Measurements from ENCODE around the gene NPDC1.
"Not testable (repeated sequence)": the region's sequence is repeated elsewhere in the genome, so short reads cannot be mapped to it uniquely, and the experiment has no call there.

NPDC1 gene

DNA sequence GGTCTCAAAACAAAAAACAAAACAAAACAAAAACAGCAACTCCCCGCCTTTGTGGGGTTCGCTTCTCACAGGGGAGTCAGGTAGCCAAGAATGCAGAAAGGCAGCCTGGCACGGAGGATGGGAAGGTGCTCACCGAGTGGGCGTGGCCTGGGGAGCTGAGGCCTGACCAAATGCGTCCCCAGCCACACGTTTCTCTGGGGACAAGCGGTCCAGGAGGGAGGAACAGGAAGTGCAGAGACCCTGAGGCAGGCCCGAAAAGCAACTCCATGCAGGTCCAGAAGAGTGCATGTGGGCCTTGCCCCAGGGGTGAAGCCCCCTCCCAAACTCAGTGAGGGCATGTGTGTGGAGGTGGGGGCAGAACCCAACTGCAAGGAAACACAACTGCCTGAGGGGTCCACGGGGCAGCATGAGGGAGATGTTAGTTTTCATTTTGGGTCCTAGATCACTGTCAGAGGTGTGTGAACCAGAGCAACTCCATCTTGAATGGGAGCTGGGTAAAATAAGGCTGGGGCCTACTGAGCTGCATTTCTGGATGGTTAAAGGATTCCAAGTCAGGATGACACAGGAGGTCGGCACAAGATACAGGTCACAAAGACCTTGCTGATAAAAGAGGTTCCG, 28.8 kb upstream of the NPDC1 start:
- DNase-seq (ENCODE audit: low read depth) = no peak

DNA sequence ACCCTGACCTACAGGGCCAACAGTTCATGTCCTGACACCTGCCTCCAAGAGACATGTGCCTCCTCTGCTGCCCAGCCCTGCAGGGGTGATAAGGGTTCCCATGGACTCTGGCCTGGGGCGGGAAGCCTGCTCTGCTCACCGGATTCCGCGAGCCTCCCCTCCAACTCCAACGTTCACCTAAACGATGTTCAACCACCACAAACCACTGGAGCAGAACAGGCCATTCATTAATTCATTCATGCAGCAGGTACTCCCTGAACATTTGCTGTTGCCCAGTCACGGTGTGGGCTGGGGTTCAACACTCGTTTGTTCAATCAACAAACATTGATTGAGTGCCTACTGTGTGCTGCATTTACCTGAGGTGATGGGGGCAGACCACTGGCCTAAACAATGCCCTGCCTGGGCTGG, 28.0 kb upstream of the NPDC1 start:
- no peak for DNase-seq (ENCODE audit: low read depth)

- DNase-seq (ENCODE audit: low read depth) = no peak
Observed at GRCh38 chr9:137071282-137071681, 25.3 kb upstream of the NPDC1 start.

- no peak for DNase-seq (ENCODE audit: low read depth)
Observed at GRCh38 chr9:137070906-137071275, 24.9 kb upstream of the NPDC1 start.

- DNase-seq (ENCODE audit: low read depth) = peak; percentile 80
Observed at GRCh38 chr9:137070201-137070905, 24.4 kb upstream of the NPDC1 start, which contains the start of gene SAPCD2. TSS of gene SAPCD2 (minus strand) at chr9:137070557. CDS start at chr9:137070460, 97 bp downstream.

GRCh38 chr9:137069508-137070091, 23.6 kb upstream of the NPDC1 start:
- no peak for DNase-seq (ENCODE audit: low read depth)

GRCh38 chr9:137068539-137069507, 22.8 kb upstream of the NPDC1 start:
- no peak for DNase-seq (ENCODE audit: low read depth)

GRCh38 chr9:137067860-137068538, 22.0 kb upstream of the NPDC1 start:
- DNase-seq (ENCODE audit: low read depth) = peak; percentile 67

DNA sequence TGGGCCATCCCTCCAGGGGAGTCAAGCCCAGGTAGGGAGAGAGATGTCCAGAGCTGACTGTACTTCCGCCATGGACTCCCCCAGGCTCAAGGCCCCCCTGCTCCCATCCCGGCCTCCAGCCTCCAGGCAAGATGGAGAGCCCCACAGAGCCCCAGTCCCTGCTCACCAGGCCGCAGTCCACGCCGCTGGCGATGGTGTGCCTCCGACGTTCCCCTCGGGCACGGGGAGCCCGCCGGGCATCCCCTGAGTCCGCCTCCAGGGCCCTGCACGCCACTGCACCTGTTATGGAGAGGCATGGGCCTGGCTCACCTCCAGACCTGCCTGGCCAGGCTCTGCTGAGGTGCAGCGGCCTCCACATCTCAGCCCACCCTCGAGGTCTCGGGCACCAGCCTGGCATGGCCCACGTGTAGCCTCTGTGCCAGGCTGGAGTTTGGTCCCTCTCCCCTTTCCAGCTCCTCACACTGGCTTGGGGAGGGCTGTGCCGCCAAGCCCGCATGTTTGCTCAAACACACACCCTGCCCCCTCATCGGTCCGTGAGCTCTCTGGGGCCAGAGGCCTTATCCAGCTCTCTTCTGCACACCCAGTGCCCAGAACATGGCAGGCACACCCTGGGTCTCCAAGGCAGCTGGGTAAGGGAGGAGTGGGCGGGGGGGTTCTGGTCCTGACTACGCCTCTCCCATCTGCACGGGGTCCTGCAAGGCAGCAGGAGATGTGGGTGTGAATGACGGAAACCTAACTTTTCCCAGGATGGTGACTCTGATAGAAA, 20.3 kb upstream of the NPDC1 start:
- DNase-seq (ENCODE audit: low read depth) = no peak

- no peak for DNase-seq (ENCODE audit: low read depth)
Observed at GRCh38 chr9:137065336-137065967, 19.5 kb upstream of the NPDC1 start.

DNA sequence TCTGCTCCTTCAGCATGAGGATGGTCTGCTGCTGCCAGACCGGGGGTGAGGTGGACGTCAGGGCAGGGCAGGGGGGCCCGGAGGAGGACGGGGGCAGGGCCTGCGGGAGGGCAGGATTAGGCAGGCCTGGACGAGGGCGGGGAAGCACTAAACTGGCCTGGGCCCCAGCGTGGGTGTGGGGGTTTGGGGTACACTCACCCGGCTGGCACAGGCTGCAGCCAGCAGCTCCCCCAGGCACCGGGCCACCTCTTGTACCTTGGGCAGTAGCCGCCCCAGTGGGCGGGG, 18.8 kb upstream of the NPDC1 start:
- no peak for DNase-seq (ENCODE audit: low read depth)

DNA sequence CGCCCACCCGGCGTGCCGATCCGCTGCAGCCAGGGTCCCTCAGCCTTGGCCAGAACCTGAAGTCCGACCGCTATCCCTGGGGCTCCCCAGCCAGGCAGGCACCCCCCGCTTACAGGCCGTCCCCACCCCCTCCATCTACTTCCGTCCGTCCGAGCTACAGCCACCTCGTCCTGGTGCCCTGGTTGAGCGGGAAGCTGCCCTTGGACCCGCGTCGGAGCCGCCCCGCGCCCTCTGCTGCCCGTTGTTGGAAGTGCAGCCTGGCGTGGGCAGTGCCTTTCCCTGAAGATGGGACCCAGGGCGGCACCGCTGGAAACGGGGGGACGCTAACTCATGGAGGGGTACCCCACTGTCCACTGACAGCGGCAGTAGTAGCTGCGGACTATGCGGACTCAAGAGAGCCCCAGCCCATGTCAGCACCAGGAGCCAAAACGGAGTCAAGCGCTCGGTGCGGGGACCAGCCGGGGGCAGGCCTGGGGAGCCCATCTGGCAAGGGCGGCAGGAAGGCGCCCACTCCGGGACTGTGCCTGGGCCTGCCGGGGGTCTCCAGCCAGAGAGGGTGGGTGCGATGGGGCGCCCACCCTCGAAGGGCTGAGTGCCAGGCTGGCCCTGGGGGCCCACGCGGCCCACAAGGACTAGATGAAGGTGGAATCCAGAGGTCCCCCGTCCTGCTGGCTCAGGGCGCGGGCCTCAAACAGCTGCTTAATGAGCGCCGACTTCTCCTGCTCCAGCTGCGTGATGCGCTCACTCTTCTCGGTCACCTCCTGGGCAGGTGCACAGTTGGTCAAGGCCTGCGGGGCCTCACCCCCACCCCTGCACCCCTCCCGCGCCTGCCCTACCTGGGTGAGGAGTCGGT, 18.3 kb upstream of the NPDC1 start:
- peak; percentile 28 for DNase-seq (ENCODE audit: low read depth)

DNA sequence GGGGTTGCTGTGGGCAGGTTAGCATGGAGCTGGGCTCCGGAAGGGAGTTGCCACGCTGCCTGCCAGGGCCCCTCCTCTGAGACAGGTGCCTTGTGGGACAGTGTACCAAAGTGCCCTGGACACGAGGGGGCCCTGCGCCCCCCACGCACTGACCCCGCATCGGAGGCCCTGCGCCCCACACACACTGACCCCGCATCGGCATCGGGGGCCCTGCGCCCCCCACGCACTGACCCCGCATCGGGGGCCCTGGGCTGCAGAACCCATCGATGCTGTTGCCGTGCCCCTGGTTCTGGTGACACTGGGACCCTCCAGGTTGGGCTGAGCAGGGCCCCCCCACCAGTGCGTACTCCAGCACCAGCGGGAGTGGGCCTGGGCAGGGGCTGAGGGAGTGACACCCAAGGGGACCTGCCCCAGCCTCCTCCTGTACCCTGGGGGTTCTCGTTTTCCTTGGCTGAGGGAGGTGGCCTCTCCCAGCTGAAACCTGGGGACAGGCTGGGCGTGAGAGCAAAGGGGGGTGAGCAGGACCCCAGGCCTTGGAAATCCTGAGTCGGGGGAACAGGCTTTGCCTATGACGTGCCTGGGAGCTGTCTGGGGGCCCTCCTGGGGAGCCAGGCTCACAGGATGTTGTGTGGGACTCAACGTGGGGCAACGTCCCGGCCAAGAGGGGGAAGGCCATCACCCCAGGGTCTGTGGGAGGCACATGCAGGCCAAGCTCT, 17.5 kb upstream of the NPDC1 start:
- DNase-seq (ENCODE audit: low read depth) = no peak

DNA sequence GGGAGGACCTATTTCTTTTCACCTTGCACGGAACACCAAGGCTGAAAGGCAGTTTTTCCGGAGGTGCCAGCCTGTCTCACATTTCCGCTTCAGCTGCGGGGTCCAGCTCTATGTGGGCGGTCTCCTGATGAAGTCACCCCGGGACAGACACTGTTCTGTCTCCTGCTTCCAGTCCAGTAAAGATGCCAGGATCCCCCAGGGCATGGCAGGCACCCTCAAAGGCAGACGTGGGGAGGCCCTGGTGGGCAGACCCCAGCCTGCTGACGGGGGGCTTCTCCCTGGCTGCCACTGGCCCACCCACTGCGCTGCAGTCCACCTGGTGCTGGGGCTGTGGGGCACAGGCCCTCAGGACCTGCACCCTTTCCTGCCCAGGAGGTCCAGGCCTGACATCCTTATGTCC, 16.8 kb upstream of the NPDC1 start:
- DNase-seq (ENCODE audit: low read depth) = not testable (repeated sequence)

- no peak for DNase-seq (ENCODE audit: low read depth)
Observed at GRCh38 chr9:137062384-137062783, 16.4 kb upstream of the NPDC1 start.

DNA sequence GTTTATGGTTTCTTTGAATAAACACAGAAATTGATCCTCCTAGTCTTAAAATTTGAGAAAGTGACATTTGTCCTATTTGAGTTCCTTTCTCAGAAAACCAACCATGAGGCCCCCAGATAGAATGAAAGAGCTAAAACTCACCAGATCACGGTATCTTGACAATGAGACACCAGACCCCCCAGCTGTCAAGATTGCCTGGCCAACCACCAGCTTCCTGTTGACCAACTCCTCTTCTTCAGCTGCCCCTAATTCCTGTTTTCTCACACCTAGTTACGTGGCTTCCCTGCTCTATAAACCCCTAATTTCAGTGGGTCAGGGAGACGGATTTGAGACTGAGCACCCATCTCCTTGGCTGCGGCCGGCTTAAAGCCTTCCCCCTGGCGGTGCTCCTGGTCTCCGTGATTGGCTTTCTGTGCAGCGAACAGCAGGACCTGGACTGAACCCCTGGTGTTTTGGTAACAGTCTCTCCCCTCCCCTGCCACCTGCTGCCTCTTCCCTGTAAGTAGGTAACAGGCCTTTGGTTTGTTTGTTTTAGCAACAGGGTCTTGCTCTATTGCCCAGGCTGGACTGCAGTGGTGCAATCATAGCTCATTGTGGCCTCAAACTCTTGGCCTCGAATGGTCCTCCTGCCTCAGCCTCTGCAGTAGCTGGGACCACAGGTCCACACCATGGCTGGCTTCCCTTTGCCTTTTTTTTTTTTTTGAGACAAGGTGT, 12.7 kb upstream of the NPDC1 start:
- no peak for DNase-seq (ENCODE audit: low read depth)

GRCh38 chr9:137057545-137057944, 11.6 kb upstream of the NPDC1 start:
- DNase-seq (ENCODE audit: low read depth) = no peak

DNA sequence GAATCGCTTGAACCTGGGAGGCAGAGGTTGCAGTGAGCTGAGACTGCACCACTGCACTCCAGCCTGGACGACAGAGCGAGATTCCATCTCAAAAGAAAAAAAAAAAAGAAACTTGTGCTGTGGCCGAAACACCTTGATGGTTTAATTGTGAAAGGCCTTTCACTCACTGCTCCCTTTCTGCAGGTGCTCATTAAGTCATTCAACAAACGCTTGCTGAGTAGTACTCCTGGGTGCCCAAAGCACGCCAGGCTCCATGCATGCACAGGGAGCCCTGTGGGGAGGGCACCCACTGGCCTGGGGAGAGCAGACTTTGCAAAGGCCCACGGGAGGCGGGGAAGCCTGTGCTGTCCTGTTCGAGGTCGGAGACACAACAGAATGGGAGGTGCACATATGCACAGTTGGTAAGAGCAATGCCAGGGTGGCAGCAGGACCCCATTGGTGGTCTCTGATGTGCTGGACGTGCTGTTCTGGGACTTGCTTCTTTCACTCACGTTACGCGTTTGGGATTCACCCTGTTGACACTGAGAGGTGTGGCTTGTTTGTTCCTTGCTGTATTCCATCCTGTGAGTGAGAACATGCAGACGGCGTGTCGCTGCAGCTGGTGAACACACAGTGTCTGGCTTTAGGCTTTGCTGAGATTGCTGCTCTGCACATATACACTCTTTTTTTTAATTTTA, 10.9 kb upstream of the NPDC1 start:
- no peak for DNase-seq (ENCODE audit: low read depth)
